Jurkat, Clone E6-1 (cell line): ENCODE data around the gene GALNT9. TPM values are rescaled to one million over a fixed set of nuclear protein-coding genes. Genes with fewer than 3 reads are reported as not detected.
"Not testable (repeated sequence)": the region's sequence is repeated elsewhere in the genome, so short reads cannot be mapped to it uniquely, and the experiment has no call there.

Experiments used
- DNase-seq: peaks from one replicate; pipeline ENCODE4 v3.0.0-alpha.2; 2011; ENCODE audit warnings: low read depth, low spot score
- H3K4me3 ChIP-seq: 2 replicates; pipeline ENCODE4 v1.5.1; 2011; ENCODE audit warnings: mild to moderate bottlenecking, low read length, control low read depth, moderate library complexity
- polyA plus RNA-seq: library from polyadenylated mRNA; unstranded; fragments of >200 nt; gene quantifications from one replicate; pipeline ENCODE4 v1.2.1, GENCODE V29; 2012; ENCODE audit warnings: missing spikeins; ENCODE audit not compliant: insufficient read length, insufficient read depth

Gene GALNT9
- polyA plus RNA-seq = 3.7 TPM

- DNase-seq = no peak
- no peak within 1 kb of the TSS for H3K4me3 ChIP-seq
Measured at GRCh38 chr12:132329036-132329719, at the start of gene GALNT9. TSS of gene GALNT9 (minus strand) at chr12:132329589. CDS start at chr12:132329203, 386 bp downstream.

DNA sequence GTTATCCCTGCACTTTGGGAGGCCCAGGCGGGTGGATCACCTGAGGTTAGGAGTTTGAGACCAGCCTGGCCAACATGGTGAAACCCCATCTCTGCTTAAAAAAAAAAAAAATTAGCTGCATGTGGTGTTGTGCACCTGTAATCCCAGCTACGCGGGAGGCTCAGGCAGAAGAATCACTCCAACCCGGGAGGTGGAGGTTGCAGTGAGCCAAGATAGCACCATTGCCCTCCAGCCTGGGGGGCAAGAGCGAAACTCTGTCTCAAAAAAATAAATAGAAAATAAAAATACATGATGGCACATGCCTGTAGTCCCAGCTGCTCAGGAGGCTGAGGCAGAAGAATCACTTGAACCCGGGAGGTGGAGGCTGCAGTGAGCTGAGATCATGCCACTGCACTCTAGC is 49.7 kb upstream of the GALNT9 start:
- not testable (repeated sequence) for DNase-seq, H3K4me3 ChIP-seq

DNA sequence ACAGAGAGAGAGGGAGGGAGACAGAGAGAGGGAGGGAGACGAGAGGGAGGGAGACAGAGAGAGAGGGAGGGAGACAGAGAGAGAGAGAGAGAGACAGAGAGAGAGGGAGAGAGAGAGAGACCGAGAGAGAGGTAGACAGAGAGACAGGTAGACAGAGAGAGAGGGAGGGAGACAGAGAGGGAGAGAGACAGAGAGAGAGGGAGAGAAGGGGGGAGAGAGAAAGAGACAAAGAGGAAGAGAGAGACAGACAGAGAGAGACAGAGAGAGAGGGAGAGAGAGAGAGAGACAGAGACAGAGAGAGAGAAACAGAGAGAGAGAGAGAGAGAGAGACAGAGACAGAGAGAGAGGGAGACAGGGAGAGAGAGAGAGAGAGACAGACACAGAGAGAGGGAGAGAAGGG is 47.8 kb upstream of the GALNT9 start:
- no peak for DNase-seq

DNA sequence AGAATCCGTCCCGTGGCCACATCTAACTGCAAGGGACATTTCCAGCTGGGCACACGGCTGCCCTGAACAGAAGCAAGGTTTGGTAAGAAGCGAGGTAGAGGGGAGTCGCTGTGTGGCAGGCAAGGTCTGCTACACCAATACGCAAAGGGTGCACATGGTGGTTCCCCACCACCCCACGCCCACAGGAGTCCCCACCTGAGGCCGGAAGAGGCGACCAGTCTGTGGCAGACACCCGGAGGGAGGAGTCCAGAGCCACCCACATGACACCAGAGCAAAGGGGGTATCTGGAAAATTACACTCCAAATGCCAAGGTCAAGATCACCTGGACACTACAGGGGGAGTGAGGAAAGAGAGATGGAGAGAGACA is 47.1 kb upstream of the GALNT9 start:
- no peak for DNase-seq
- no peak overlapping the region for H3K4me3 ChIP-seq

More for the DNA sequence above, 47.8 kb upstream of the GALNT9 start:
- H3K4me3 ChIP-seq = no peak overlapping the region

GRCh38 chr12:132375747-132376463 is 46.5 kb upstream of the GALNT9 start:
- DNase-seq = no peak
- no peak overlapping the region for H3K4me3 ChIP-seq

- H3K4me3 ChIP-seq = no peak overlapping the region
- DNase-seq = no peak
Measured at GRCh38 chr12:132374612-132375445, 45.4 kb upstream of the GALNT9 start.

DNA sequence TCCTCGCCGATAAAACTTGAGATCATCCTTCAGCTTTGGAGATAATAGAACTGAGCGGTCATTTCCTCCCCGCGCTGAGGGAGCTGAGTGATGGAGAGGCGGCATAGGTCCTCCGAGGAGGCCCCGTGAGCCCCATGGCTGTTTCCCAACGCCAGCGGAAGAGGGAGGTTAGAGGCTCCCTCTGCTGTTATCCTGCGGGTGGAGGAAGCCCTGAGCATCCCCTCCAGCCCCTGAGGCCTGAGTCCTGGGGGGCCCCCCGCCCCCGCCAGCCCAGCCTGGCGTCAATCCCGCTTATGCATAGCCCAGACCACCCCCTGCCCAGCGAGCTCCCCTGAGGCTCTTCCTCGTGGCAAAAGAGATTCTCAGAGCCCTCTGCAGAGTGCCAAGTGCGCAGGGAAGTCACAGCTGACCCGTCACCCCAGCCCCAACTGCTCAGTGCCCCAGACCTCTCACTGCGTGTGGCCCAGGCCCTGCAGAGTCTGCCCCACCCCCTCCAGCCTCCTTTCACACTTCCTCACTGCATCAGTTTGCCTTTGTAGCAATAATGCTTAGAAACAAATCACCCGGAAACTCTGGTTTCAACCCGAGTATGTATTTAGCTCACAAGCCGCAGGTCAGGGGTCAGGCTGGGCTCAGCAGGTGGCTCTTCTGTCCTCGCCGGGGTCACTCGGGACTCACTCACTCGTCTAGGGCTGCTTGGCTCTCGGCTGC is 44.7 kb upstream of the GALNT9 start:
- H3K4me3 ChIP-seq = no peak overlapping the region
- no peak for DNase-seq

- H3K4me3 ChIP-seq = no peak overlapping the region
- no peak for DNase-seq
Measured at GRCh38 chr12:132367852-132368251, 38.5 kb upstream of the GALNT9 start.

DNA sequence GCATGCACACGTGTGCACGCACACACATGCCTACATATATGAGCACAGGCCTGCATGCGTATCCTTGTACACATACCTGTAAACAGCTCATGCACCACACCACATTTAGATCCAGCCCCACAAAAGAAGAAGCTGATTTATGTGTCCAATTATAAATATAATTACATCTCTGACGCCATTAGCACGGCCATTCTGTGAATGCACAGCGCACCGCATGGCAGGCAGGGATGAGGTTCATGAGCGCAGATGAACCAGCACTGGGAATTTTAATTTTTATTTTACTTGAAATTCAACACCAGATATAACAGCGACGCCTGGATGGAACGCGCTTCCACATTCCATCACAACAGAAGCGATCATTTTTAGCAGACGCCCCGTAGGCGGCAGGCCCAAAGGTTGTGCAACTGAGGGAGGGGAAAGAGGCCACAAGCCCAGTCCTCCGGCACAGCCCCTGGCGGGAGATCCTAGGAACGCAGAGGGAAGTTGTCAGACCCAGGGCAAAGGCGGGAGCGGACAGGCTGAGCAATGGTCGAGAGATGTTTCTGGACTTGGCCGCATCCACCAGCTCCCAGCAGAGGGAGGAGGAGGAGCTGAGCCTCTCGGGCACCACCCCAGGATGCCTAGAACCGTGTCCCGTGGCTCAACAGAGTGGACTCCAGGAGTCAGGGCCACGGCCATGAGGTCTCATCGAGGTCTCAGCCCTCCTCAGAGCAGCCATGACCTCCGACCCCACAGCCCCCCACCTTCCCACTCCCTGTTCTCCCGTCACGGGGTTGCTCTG is 37.9 kb upstream of the GALNT9 start:
- no peak overlapping the region for H3K4me3 ChIP-seq
- DNase-seq = no peak

DNA sequence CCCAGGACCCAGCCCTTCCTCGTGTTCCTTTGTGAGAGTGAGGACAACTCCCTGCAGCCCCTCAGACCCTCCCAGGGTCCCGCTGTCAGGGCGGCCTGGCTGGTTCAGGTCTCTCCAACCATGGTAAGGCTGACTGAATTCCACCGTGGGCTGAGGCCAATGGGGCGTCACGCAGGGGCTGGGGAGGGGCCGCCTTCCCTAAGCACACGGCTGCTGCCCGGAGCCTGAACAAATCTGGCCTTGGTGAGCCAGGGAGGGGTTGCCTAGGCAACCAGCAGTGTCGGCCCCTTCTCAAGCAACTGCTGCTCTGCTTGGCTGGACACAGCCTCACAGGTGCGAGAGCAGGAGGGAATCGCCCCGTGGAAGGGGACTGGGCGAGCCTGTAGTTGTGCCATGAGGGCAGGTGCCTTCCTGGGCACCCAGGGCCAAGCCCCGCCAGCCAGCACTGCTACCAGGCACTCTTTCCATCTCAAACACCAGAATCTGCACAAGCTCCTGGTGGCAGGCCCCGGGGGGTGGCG is 37.0 kb upstream of the GALNT9 start:
- no peak for DNase-seq
- H3K4me3 ChIP-seq = no peak overlapping the region

- no peak overlapping the region for H3K4me3 ChIP-seq
- no peak for DNase-seq
Measured at GRCh38 chr12:132365226-132365625, 35.8 kb upstream of the GALNT9 start.

DNA sequence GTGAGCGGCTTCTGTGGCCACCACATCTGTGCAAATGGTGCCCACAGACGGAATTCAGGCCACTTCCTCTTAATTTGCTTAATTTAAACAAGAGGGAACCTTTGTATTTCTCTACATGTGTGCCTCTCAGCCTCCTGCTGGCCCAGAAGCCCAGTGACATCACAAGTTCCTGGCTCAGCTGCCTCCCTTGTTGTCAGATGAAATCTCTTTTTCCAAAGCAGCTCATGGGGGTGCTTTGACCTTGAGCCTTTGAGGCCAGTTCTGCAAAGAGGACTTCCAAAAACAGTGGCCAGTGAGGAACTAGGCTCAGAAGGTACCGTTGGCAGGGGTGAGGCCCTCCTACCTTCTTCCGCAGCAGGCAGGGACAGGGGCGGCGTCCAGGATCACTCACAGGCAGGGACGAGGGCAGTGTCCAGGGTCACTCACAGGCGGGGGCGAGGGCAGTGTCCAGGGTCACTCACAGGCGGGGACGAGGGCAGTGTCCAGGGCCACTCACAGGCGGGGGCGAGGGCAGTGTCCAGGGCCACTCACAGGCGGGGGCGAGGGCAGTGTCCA is 35.0 kb upstream of the GALNT9 start:
- DNase-seq = no peak
- no peak overlapping the region for H3K4me3 ChIP-seq

GRCh38 chr12:132363661-132364347 is 34.4 kb upstream of the GALNT9 start:
- no peak for DNase-seq
- H3K4me3 ChIP-seq = no peak overlapping the region

DNA sequence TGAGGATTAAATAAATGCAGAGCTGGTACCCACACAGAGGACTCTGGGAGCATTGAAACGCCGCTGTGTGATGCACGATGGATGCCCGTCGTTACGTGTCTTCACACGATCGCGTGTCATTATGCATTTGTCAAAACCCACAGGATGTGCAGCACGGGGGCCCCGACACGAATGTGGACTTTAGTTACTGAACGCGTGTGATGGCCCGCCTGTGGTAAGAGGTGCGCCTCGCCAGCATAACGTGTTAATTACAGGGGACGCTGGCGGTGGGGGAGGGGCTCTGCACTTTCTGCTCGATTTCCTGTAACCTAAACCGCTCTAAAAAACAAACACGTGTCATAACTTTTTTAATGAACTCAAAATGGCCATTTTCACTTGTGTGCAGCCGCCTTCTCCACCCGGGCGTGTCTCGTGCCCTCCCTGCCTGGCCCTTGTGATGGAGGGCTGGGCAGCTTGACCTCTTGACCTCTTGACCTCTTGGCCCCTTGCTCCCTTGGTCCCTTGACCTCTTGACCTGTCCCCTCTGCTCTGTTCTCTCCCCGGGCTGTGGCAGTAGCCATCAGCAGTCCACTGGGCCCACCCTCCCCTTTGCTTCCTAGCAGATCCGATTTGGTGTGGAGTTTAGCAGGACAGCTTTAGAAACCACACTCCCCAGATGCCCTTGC is 33.7 kb upstream of the GALNT9 start:
- no peak overlapping the region for H3K4me3 ChIP-seq
- peak; percentile 70 for DNase-seq

DNA sequence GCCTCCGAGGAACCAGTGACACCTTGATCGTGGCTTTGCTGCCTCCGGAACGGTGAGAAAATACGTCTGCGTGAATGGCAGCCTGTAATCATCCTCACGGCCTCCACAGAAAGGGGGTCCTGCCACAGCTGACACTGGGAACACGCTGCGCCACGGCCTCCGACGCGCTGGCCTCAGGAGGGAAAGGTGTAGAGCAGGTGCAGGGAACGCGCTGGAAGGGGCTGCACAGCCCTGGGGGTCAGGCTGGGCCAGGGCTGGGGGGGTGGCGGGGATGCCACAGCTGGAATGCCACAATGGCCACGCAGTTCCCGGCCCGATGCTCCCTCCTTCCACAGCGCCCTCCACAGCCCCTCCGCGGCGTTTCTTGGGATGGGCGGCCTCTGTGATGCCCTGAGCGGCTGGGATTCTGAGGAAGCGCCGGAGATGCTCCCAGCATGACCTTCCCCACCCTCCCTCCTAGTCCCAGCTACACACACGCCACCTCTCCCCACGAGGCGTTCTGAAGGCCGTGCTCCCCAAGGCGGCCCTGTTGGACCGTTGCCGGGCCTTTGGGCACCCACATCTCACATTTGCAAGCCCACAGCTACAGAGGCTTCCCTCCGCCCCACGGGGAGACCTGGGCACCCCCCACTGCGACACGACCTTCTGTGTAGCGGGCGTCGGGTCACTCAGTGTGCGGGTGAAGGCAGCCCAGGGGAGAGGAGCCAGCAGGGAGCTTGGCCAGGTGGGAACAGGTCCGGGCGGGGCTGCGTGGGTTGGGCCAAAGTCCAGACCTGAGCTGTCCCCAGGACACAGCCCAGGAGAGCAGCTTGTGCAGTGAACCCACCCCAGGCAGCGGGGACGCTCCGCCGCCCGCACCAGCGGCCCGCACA is 31.8 kb upstream of the GALNT9 start:
- DNase-seq = no peak
- H3K4me3 ChIP-seq = no peak overlapping the region

GRCh38 chr12:132360410-132360809 is 31.0 kb upstream of the GALNT9 start:
- H3K4me3 ChIP-seq = no peak overlapping the region
- DNase-seq = no peak
